AG08396 (cell line): ENCODE data around the gene KCTD12.
A peak's percentile ranks its signal among the peaks of the same experiment; 100 is the strongest.

ENCODE experiments used
- DNase-seq: peaks from one replicate; pipeline ENCODE4 v3.0.0; 2012; ENCODE audit warnings: low spot score, mixed read lengths

Gene KCTD12

DNA sequence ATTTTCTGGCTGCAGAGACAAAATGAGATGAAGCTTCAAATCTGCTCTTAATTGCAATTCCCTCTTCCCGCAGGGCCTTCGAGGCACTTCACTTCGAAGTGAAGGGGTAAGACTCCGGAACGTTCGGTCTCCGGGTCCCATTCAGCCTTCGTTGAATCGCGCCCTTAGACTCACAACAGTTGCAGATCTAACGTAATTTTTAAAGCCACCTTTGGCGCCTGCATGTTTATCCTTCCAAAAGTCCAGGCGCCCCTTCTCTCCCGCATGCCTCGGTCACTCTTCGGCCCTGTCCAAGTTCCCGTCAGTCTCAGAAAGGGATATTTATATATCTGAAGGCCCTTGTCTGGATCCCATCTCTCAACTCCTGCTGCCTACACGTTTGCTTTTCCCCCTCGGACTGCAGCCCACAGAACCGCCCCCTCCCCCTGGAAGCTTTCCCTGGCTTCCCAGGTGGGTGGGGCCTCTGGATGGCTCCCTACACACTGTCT, 915 bp upstream of the KCTD12 start:
- no peak for DNase-seq

GRCh38 chr13:76886005-76886291, 257 bp downstream of the KCTD12 start:
- DNase-seq: no peak

GRCh38 chr13:76885203-76886004, 801 bp downstream of the KCTD12 start:
- peak; percentile 65 for DNase-seq

DNA sequence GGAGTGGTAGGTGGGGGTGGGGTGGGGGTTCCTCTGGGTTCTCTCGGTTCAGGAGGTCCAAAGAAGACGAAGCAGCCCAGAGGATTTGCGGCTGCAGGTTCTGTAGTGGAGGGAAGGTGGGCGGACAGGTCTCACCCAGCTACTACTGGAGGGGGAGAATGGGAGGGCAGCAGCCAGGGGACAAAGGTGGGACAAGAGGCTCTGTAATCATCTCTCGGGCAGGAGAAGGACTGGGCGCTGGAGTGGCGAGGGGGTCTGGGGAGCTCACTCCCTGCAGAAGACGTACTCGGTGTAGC, 1.4 kb downstream of the KCTD12 start:
- DNase-seq: no peak

DNA sequence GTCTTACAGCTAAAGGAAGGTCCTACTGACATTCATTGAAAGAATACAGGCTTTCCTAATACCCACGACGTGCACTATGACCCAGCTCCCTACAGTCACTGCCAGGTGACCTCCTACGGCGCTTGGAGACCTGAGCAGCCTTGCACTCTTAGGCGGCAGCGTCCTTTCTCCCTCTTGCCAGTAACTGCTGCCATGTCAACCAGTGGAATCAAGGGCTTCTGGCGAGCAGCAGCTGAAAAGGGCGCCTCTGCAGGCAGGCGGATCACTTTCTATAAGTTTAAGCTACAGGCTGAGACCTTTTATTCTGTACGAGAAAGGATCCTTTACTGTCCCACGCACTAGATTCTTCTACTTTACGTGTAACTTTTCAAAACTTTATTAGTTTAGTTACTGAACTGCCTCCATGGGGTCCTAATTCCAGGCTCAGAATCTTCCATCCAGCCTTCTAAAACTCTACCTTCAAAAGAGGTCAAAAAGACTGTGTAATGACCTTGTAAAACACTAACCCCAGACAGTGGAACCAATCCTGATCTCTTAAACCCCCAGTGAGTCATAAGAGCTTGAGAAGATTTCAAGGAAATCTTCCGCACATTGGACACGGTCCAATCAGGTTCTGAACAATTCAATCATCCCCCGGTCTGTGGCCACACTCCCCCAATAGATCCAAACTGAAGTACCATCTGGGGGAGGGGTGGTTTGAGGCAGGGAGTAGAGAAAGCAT, 1.9 kb downstream of the KCTD12 start:
- peak; percentile 45 for DNase-seq

GRCh38 chr13:76883236-76883635, 3.0 kb downstream of the KCTD12 start:
- DNase-seq: no peak

- peak; percentile 25 for DNase-seq
Measured at GRCh38 chr13:76882431-76882830, 3.8 kb downstream of the KCTD12 start.

GRCh38 chr13:76879883-76880270, 6.3 kb downstream of the KCTD12 start:
- no peak for DNase-seq

GRCh38 chr13:76879203-76879882, 6.9 kb downstream of the KCTD12 start:
- peak; percentile 74 for DNase-seq

DNA sequence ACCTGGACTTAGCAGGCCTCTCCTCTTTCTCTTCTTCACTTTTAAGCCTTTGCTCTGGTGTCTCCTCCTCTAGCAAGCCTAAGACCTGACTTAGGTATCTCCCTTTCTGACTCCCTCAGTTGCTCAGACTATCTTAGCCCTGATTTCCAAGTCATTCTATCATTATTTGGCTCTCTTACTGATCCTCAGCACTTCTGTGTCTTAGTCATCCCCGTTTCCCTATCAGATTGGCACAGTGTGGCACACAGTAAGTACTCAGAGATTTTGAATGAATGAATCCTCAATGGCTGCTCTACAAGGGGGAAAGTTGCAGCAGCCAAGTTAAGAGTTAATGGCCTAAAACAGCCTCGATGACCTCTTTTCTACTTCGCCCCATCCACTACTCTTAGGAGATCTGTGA, 8.2 kb downstream of the KCTD12 start:
- no peak for DNase-seq

- DNase-seq: no peak
Measured at GRCh38 chr13:76875271-76875815, 10.9 kb downstream of the KCTD12 start.

DNA sequence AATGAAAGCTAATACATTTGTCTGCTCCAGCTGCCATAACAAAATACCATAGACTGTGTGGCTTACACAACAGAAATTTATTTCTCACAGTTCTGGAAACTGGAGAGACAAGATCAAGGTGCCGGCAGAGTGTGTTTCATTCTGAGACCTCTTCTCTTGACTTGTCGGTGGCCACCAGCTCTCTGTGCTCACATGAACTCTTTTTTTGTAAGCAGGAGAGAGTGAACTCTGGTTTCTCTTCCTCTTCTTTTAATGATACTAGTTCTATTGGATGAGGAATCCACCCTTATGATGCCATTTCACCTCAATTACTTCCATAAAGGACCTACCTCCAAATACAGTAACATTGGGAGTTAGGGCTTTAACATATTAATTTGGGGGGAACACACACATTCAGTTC, 11.7 kb downstream of the KCTD12 start:
- DNase-seq: no peak

DNA sequence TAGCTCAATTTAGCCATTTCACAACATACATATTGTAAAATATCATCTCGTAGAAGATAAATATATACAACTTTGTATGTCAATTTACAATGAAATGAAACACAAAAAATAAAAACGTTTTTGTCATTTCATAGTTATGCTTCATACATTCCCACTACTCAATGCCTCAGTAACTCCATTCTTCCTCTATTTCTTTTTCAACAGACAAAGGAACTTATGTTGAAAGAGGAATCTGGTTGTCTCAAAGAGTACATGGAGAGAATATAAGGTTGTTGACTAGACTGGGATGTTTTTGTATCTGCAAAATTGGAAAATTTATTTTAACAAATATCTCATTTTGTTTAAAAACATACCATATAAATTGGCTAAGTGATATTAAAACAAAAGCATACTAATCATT, 12.8 kb downstream of the KCTD12 start:
- DNase-seq: no peak

GRCh38 chr13:76872675-76873074, 13.5 kb downstream of the KCTD12 start:
- DNase-seq: no peak

GRCh38 chr13:76871432-76871831, 14.8 kb downstream of the KCTD12 start:
- DNase-seq: no peak

- DNase-seq: no peak
Measured at GRCh38 chr13:76868371-76868770, 17.8 kb downstream of the KCTD12 start.

GRCh38 chr13:76865996-76866503, 20.2 kb downstream of the KCTD12 start:
- DNase-seq: no peak

GRCh38 chr13:76865109-76865508, 21.1 kb downstream of the KCTD12 start:
- DNase-seq: no peak

- DNase-seq: no peak
Measured at GRCh38 chr13:76864259-76864658, 21.9 kb downstream of the KCTD12 start.

DNA sequence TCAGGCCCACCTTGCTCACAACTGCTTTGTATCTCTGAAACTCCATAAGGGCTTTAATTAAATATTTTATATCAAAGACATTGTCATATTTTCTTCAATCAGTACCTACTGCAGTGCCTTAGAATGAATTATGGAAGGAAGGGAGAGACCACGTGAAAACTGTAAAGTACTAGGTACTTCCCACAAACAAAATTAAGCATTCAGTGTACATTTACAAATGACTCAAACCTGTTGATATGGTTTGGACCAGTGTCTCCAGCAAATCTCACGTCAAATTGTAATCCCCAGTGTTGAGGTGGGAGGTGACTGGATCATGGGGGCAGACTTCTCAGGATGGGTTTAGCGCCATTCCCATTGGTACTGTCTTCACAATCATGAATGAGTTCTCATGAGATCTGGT, 23.2 kb downstream of the KCTD12 start:
- no peak for DNase-seq

- DNase-seq: no peak
Measured at GRCh38 chr13:76861859-76862258, 24.3 kb downstream of the KCTD12 start.

DNA sequence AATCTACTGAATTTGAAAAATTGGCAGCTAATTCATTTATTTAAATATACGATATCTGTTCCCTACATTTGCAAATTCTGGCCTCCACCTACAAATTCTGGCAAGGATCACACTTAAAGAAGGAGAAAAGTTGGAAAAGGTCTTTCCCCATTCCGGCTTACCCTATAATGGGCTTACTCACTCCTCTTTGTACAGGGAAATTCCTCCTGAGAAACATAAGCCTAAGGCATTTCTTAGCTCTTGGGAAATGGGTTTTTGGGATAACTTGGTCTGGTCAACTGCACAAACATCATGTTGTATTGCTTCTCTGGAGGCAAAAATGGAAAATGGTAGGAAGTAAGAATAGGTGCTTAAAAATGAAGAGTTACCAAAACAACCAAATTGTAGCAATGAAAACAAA, 25.5 kb downstream of the KCTD12 start:
- DNase-seq: no peak

DNA sequence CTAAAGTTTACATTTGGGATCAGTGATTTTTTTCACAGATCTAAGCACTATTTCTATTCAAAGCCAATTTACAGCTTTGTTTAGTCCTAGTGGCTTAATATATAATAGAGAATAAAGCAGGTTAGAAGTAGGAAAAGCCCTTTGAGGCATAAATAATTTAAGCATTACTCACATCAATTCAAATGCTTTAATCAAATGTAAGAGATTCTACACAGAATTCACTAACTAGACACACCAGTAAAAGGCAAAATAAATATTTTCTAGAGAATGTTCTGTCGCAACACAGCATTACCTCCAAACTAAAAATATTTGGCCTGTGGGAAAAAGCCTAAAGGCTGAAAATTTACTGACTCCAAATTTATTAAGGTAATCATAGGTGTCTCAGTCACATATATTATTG, 31.3 kb downstream of the KCTD12 start:
- DNase-seq: no peak
